ENCODE measurements around the gene C1GALT1C1L. TPM values are rescaled to one million over a fixed set of nuclear protein-coding genes. Genes with fewer than 3 reads are reported as not detected.
"Not testable (repeated sequence)": the region's sequence is repeated elsewhere in the genome, so short reads cannot be mapped to it uniquely, and the experiment has no call there.

C1GALT1C1L gene
- total RNA-seq, 1 donor from 2014 or later = 0.92 TPM

- no peak for DNase-seq (ENCODE audit: low spot score)
Observed at GRCh38 chr2:43653506-43653905, 22.7 kb downstream of the C1GALT1C1L start.

GRCh38 chr2:43648994-43649701 lies 27.1 kb downstream of the C1GALT1C1L start:
- DNase-seq (ENCODE audit: low spot score) = no peak

- no peak for DNase-seq (ENCODE audit: low spot score)
Observed at GRCh38 chr2:43643680-43644079, 32.5 kb downstream of the C1GALT1C1L start.

GRCh38 chr2:43642363-43642762 lies 33.9 kb downstream of the C1GALT1C1L start:
- no peak for DNase-seq (ENCODE audit: low spot score)

GRCh38 chr2:43637030-43637803 lies 39.0 kb downstream of the C1GALT1C1L start, which contains the start of gene PLEKHH2:
Gene PLEKHH2 (plus strand): TSS chr2:43637260. CDS start chr2:43644674, 7,414 bp downstream.
- DNase-seq (ENCODE audit: low spot score) = peak; percentile 94

GRCh38 chr2:43636621-43637020 lies 39.6 kb downstream of the C1GALT1C1L start:
- no peak for DNase-seq (ENCODE audit: low spot score)

- DNase-seq (ENCODE audit: low spot score) = not testable (repeated sequence)
Observed at GRCh38 chr2:43636153-43636552, 40.1 kb downstream of the C1GALT1C1L start.

- DNase-seq (ENCODE audit: low spot score) = no peak
Observed at GRCh38 chr2:43634604-43635306, 41.5 kb downstream of the C1GALT1C1L start.

- DNase-seq (ENCODE audit: low spot score) = no peak
Observed at GRCh38 chr2:43631618-43632317, 44.5 kb downstream of the C1GALT1C1L start.

Other genes with a start within 250 kb of the C1GALT1C1L start
- 35.9 TPM for gene THADA, start 80.4 kb downstream of the C1GALT1C1L start, total RNA-seq
- 20.5 TPM for gene PLEKHH2, start 39.2 kb downstream of the C1GALT1C1L start, total RNA-seq
- gene DYNC2LI1, start 97.6 kb upstream of the C1GALT1C1L start, total RNA-seq = 26.2 TPM
- gene ABCG5, start 162.4 kb upstream of the C1GALT1C1L start, total RNA-seq = 3.1 TPM
- 2.6 TPM for gene ABCG8, start 162.5 kb upstream of the C1GALT1C1L start, total RNA-seq